ENCODE results near the gene PPP1R26. TPM values are rescaled to one million over a fixed set of nuclear protein-coding genes. Genes with fewer than 3 reads are reported as not detected.

The PPP1R26 gene
- total and polyA plus RNA-seq, 9 of the 15 experiments (the other 6 are each of a cell fraction or from before 2014, with no cell fraction given), result 0.77 to 26.8 (median 9.3) TPM

DNA sequence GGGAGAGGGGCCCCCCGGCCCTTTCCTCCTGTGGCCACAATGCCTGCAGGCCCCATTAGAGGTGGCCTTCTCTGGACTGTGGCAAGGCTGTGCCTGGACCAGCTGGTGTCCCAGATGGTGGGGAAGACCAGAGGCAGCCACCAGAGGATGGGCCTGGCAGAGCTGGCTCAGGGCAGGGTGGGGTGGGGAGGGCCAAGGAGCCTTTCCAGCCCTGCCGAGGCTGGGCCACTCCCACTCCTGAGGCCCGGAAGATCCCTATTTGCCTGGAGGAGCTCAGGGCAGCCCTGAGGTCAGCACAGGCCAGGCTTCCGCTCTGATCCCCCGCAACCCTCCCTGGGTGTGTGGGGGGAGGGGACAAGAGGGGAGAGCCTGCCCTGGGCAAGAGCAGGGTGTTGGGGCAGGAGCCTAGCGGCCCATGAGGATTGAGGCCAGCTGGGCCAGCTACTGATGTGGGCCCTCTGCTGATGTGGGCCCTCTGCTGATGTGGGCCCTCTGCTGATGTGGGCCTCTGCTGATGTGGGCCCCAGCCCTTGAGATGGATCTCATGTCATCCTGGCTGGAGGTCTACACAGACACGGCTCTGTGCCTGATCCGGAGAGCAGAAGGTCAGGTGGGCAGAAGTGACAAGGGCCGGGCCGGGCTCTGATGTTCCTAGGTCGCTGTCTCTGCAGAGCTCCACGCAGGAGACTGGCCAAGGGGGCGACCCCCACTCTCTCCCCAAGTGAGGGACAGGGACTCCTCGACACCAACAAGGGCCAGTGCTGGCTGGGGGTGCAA lies 26.9 kb downstream of the PPP1R26 start (continued):
- TF ChIP-seq, protein P1, sequence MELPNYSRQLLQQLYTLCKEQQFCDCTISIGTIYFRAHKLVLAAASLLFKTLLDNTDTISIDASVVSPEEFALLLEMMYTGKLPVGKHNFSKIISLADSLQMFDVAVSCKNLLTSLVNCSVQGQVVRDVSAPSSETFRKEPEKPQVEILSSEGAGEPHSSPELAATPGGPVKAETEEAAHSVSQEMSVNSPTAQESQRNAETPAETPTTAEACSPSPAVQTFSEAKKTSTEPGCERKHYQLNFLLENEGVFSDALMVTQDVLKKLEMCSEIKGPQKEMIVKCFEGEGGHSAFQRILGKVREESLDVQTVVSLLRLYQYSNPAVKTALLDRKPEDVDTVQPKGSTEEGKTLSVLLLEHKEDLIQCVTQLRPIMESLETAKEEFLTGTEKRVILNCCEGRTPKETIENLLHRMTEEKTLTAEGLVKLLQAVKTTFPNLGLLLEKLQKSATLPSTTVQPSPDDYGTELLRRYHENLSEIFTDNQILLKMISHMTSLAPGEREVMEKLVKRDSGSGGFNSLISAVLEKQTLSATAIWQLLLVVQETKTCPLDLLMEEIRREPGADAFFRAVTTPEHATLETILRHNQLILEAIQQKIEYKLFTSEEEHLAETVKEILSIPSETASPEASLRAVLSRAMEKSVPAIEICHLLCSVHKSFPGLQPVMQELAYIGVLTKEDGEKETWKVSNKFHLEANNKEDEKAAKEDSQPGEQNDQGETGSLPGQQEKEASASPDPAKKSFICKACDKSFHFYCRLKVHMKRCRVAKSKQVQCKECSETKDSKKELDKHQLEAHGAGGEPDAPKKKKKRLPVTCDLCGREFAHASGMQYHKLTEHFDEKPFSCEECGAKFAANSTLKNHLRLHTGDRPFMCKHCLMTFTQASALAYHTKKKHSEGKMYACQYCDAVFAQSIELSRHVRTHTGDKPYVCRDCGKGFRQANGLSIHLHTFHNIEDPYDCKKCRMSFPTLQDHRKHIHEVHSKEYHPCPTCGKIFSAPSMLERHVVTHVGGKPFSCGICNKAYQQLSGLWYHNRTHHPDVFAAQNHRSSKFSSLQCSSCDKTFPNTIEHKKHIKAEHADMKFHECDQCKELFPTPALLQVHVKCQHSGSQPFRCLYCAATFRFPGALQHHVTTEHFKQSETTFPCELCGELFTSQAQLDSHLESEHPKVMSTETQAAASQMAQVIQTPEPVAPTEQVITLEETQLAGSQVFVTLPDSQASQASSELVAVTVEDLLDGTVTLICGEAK (IDR thresholded peaks at IDR 0.05), result peak; percentile 52; the same call in 1 of the 2 replicates
- TF ChIP-seq, protein P1 (CRISPR knock-in tag; IDR thresholded peaks at IDR 0.05), result no peak
- no peak; the same call in 1 of the 2 replicates for TF ChIP-seq NR4A1 (CRISPR knock-in tag; IDR thresholded peaks at IDR 0.05)
- no peak; the same call in 1 of the 2 replicates for TF ChIP-seq NR4A1 (tag; IDR thresholded peaks at IDR 0.05)
- peak; percentile 48; the same call in 1 of the 2 replicates for TF ChIP-seq CHD2 (IDR thresholded peaks at IDR 0.05; ENCODE audit: low read depth, low read length)
- TF ChIP-seq, protein P2, sequence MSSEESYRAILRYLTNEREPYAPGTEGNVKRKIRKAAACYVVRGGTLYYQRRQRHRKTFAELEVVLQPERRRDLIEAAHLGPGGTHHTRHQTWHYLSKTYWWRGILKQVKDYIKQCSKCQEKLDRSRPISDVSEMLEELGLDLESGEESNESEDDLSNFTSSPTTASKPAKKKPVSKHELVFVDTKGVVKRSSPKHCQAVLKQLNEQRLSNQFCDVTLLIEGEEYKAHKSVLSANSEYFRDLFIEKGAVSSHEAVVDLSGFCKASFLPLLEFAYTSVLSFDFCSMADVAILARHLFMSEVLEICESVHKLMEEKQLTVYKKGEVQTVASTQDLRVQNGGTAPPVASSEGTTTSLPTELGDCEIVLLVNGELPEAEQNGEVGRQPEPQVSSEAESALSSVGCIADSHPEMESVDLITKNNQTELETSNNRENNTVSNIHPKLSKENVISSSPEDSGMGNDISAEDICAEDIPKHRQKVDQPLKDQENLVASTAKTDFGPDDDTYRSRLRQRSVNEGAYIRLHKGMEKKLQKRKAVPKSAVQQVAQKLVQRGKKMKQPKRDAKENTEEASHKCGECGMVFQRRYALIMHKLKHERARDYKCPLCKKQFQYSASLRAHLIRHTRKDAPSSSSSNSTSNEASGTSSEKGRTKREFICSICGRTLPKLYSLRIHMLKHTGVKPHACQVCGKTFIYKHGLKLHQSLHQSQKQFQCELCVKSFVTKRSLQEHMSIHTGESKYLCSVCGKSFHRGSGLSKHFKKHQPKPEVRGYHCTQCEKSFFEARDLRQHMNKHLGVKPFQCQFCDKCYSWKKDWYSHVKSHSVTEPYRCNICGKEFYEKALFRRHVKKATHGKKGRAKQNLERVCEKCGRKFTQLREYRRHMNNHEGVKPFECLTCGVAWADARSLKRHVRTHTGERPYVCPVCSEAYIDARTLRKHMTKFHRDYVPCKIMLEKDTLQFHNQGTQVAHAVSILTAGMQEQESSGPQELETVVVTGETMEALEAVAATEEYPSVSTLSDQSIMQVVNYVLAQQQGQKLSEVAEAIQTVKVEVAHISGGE (CRISPR knock-in tag; IDR thresholded peaks at IDR 0.05), result no peak
- TF ChIP-seq, protein P3, sequence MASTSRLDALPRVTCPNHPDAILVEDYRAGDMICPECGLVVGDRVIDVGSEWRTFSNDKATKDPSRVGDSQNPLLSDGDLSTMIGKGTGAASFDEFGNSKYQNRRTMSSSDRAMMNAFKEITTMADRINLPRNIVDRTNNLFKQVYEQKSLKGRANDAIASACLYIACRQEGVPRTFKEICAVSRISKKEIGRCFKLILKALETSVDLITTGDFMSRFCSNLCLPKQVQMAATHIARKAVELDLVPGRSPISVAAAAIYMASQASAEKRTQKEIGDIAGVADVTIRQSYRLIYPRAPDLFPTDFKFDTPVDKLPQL (IDR thresholded peaks at IDR 0.05; ENCODE audit: extremely low read depth, insufficient read length), result no peak
- TF ChIP-seq, protein P4, sequence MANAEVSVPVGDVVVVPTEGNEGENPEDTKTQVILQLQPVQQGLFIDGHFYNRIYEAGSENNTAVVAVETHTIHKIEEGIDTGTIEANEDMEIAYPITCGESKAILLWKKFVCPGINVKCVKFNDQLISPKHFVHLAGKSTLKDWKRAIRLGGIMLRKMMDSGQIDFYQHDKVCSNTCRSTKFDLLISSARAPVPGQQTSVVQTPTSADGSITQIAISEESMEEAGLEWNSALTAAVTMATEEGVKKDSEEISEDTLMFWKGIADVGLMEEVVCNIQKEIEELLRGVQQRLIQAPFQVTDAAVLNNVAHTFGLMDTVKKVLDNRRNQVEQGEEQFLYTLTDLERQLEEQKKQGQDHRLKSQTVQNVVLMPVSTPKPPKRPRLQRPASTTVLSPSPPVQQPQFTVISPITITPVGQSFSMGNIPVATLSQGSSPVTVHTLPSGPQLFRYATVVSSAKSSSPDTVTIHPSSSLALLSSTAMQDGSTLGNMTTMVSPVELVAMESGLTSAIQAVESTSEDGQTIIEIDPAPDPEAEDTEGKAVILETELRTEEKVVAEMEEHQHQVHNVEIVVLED (CRISPR knock-in tag; IDR thresholded peaks at IDR 0.05), result no peak
- TF ChIP-seq FOXK2 (conservative IDR thresholded peaks at IDR 0.05 in 1 of 2, IDR thresholded peaks at IDR 0.05 in 1 of 2; ENCODE audit: low read depth in 2 of 2), result no peak
- TF ChIP-seq ARHGAP35 (IDR thresholded peaks at IDR 0.05; ENCODE audit: partially characterized antibody), result no peak
- TF ChIP-seq ETV5 (CRISPR knock-in tag; IDR thresholded peaks at IDR 0.05; ENCODE audit: low read depth), result peak; percentile 92

All from K562 (cell line).